K562 (cell line): ENCODE data around the gene GPR39.

ENCODE experiments used
- ELF1 ChIP-seq: fragments of 200-800 bp; sonication (Bioruptor generic); IDR thresholded peaks from 2 replicates; pipeline ENCODE4 v1.6.1; 2016; ENCODE audit warnings: missing genetic modification characterization, missing compliant biosample characterization
- MYC ChIP-seq, 2 experiments: fragments of 250-450 bp in 1 of 2; sonication (Bioruptor Pico) in 1 of 2; IDR thresholded peaks; 2 replicates each; pipeline versions ENCODE4 v1.5.1 to v1.6.1; 2012 to 2021; ENCODE audit warnings: low read depth in 2 of 2, borderline replicate concordance in 1 of 2, improper control_type of control experiment in 1 of 2, low read length in 1 of 2, mild to moderate bottlenecking in 1 of 2, moderate library complexity in 1 of 2
- RFX1 ChIP-seq: fragments of 450-650 bp; IDR thresholded peaks from 2 replicates; pipeline ENCODE4 v1.6.1; 2016; ENCODE audit warnings: mild to moderate bottlenecking, moderate library complexity
- TOE1 ChIP-seq, 2 experiments: fragments of 450-650 bp in 1 of 2; sonication (generic) in 1 of 2; formaldehyde crosslinking in 1 of 2; IDR thresholded peaks; 2 replicates each; pipeline versions ENCODE4 v1.7.1 to v1.8.0; 2016 to 2022; ENCODE audit warnings: borderline replicate concordance in 2 of 2, mild to moderate bottlenecking in 2 of 2, antibody characterized with exemption in 1 of 2, inconsistent platforms in 1 of 2, low read depth in 1 of 2, missing genetic modification reagents in 1 of 2, moderate library complexity in 1 of 2
- ZNF717 ChIP-seq: fragments of 250-450 bp; sonication (Bioruptor Pico); IDR thresholded peaks from 2 replicates; pipeline ENCODE4 v1.5.0; 2021
- TF ChIP-seq, protein P1 (sequence below): IDR thresholded peaks from 3 replicates; pipeline ENCODE4 v1.6.1; 2011; ENCODE audit warnings: borderline replicate concordance, mild to moderate bottlenecking; ENCODE audit not compliant: insufficient read length, insufficient read depth
- TF ChIP-seq, protein P2 (sequence below), 3 experiments: IDR thresholded peaks in 2 of 3; conservative IDR thresholded peaks in 1 of 3; 2 replicates each; pipeline ENCODE4 v1.5.1; 2011 to 2012; ENCODE audit warnings: low read length in 3 of 3, mild to moderate bottlenecking in 3 of 3, control low read depth in 2 of 3, improper control_type of control experiment in 1 of 3, inconsistent platforms in 1 of 3, low read depth in 1 of 3, mixed read lengths in 1 of 3, moderate library complexity in 1 of 3; ENCODE audit not compliant: insufficient read depth in 2 of 3

DNA sequence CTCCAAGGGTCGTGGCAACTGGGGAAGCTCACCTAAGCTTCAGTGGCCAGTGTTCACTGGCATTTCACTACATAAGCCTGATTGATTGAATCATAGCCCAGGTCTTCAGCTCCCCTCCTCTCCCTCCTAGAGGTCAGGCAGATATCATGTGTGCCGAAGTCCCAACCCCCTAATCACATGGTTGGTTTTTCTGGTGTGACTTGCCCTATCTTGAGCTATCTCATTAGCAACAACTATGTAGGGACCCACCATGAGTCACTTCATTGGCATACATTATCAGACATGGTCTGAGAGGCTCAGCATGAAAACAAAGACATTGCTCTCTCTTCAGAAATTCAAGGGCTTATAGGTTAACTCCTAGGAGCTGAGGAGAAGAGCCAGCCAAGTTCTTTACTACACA lies 176.6 kb downstream of the GPR39 start:
- no peak for TF ChIP-seq ELF1
- TF ChIP-seq, protein P1, sequence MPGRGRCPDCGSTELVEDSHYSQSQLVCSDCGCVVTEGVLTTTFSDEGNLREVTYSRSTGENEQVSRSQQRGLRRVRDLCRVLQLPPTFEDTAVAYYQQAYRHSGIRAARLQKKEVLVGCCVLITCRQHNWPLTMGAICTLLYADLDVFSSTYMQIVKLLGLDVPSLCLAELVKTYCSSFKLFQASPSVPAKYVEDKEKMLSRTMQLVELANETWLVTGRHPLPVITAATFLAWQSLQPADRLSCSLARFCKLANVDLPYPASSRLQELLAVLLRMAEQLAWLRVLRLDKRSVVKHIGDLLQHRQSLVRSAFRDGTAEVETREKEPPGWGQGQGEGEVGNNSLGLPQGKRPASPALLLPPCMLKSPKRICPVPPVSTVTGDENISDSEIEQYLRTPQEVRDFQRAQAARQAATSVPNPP, result no peak
- TF ChIP-seq, protein P2, sequence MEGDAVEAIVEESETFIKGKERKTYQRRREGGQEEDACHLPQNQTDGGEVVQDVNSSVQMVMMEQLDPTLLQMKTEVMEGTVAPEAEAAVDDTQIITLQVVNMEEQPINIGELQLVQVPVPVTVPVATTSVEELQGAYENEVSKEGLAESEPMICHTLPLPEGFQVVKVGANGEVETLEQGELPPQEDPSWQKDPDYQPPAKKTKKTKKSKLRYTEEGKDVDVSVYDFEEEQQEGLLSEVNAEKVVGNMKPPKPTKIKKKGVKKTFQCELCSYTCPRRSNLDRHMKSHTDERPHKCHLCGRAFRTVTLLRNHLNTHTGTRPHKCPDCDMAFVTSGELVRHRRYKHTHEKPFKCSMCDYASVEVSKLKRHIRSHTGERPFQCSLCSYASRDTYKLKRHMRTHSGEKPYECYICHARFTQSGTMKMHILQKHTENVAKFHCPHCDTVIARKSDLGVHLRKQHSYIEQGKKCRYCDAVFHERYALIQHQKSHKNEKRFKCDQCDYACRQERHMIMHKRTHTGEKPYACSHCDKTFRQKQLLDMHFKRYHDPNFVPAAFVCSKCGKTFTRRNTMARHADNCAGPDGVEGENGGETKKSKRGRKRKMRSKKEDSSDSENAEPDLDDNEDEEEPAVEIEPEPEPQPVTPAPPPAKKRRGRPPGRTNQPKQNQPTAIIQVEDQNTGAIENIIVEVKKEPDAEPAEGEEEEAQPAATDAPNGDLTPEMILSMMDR (IDR thresholded peaks at IDR 0.05 in 2 of 3, conservative IDR thresholded peaks at IDR 0.05 in 1 of 3; ENCODE audit: insufficient read depth in 2 of 3, low read depth in 1 of 3, low read length in 3 of 3), result no peak
- TF ChIP-seq MYC (IDR thresholded peaks at IDR 0.05; ENCODE audit: low read depth, low read length), result no peak
- no peak for TF ChIP-seq MYC (CRISPR knock-in tag; IDR thresholded peaks at IDR 0.05; ENCODE audit: borderline replicate concordance, low read depth)
- no peak for TF ChIP-seq RFX1
- TF ChIP-seq TOE1 (IDR thresholded peaks at IDR 0.05; ENCODE audit: borderline replicate concordance), result no peak
- no peak for TF ChIP-seq TOE1 (CRISPR knock-in tag; IDR thresholded peaks at IDR 0.05; ENCODE audit: borderline replicate concordance, low read depth)
- TF ChIP-seq ZNF717, result no peak
